Peyer's patch (tissue), 4 donors: ENCODE data around the gene PTPRR. TPM values are rescaled to one million over a fixed set of nuclear protein-coding genes. Genes with fewer than 3 reads are reported as not detected.

Experiments used
- DNase-seq, 3 donors: peaks; one replicate each; pipeline ENCODE4 v3.0.0-alpha.2; 2017 to 2019
- H3K27ac ChIP-seq, 4 donors: fragments of 200-600 bp; sonication (generic); one replicate each; pipeline ENCODE4 v1.5.1; 2016 to 2019
- H3K27me3 ChIP-seq, 2 donors: fragments of 200-600 bp; sonication (generic); one replicate each; pipeline ENCODE4 v1.5.1; 2019
- H3K36me3 ChIP-seq, 3 donors: fragments of 200-600 bp; sonication (generic); one replicate each; pipeline ENCODE4 v1.5.1; 2016 to 2019
- H3K4me1 ChIP-seq, 4 donors: fragments of 200-600 bp; sonication (generic); one replicate each; pipeline ENCODE4 v1.5.1; 2016 to 2019
- H3K4me3 ChIP-seq, 4 donors: fragments of 200-600 bp; sonication (generic); 1 replicate in 3 of 4; 2 replicates in 1 of 4; pipeline ENCODE4 v1.5.1; 2016 to 2019; ENCODE audit warnings: mild to moderate bottlenecking in 1 of 4
- H3K9me3 ChIP-seq, 4 donors: fragments of 200-600 bp; sonication (generic); one replicate each; pipeline ENCODE4 v1.5.1; 2016 to 2019; ENCODE audit warnings: mild to moderate bottlenecking in 1 of 4
- CTCF ChIP-seq, 6 experiments: fragments of 450-650 bp in 4 of 6; fragments of 200-600 bp in 2 of 6; sonication (generic) in 1 of 6; IDR thresholded peaks; one replicate each; pipeline ENCODE4 v1.5.1; 2017 to 2019; ENCODE audit warnings: antibody characterized with exemption in 6 of 6, mild to moderate bottlenecking in 3 of 6, moderate library complexity in 1 of 6
- POLR2A ChIP-seq, 2 donors: fragments of 450-650 bp; IDR thresholded peaks; one replicate each; pipeline ENCODE4 v1.5.1; 2017; ENCODE audit warnings: antibody characterized with exemption in 2 of 2, mild to moderate bottlenecking in 2 of 2, moderate library complexity in 2 of 2
- total RNA-seq, 4 donors: library from RNA; depleted of rRNA; stranded (reverse); fragments of >200 nt; gene quantifications; one replicate each; pipeline ENCODE4 v1.1.0, GENCODE V29; 2016

The PTPRR gene
- total RNA-seq, 4 donors from 2014 or later = 17.5 to 30.3 (median 20.2) TPM; not detected in 1

DNA sequence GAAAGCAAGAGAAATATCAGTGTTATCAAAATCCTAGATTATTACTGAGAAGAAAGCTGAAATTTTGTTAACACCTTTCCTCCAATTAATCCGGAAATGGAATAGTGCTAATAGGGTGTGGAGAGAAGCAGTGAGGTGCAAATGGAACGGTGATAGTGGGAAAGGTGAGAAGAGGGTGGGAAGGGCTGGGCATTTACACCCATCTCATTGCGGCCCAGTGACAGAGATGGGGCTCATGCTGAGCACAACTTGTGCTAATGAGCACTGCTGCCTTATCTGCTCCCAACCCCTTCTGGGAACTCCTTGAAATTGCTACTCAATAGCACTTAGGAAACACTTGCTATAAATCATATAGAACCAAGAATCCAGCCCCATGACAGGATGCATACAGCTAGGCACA is 94.4 kb downstream of the PTPRR start:
- no peaks in the 10 kb centered on the region for H3K36me3 ChIP-seq
- no peak for TF ChIP-seq POLR2A (IDR thresholded peaks at IDR 0.05)
- TF ChIP-seq CTCF (IDR thresholded peaks at IDR 0.05) = no peak
- no peak overlapping the region for H3K27ac ChIP-seq
- no peak overlapping the region for H3K4me3 ChIP-seq
- DNase-seq = no peak
- H3K9me3 ChIP-seq = no peaks in the 10 kb centered on the region
- H3K27me3 ChIP-seq = no peaks in the 10 kb centered on the region
- peaks cover 0 to 7% (median 0%) of the 10 kb centered on the region in 4 donors for H3K4me1 ChIP-seq

DNA sequence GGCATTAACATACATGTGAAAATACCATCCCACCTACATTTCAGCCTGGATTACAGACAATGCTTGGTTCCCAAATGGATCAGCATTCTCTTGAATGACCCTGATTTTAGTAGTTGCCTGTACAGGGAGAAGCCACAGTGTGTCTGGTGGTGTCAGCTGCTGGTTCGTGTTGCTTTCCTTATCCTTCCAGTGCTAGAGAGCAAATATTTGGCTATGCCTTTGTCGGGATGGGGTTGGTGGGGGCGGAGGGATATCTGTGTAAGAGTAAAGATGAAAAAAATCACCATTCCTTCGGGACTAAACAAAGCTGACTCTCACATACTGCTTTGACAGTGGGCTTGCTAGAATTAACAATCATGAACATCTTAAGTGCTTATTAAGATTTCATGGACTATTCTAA is 96.0 kb downstream of the PTPRR start:
- Histone ChIP-seq H3K27me3 (no peaks in the 10 kb centered on the region), H3K4me1 (no peaks in the 10 kb centered on the region), H3K27ac (no peak overlapping the region), H3K9me3 (no peaks in the 10 kb centered on the region), H3K36me3 (no peaks in the 10 kb centered on the region), H3K4me3 (no peak overlapping the region)
- DNase-seq = no peak
- TF ChIP-seq POLR2A (IDR thresholded peaks at IDR 0.05) (no peak), CTCF (IDR thresholded peaks at IDR 0.05) (no peak)

- Histone ChIP-seq H3K4me3 (no peak overlapping the region), H3K27ac (no peak overlapping the region)
These were observed 97.2 kb downstream of the PTPRR start for GRCh38 chr12:70823182-70823976.

GRCh38 chr12:70822412-70822811 is 98.1 kb downstream of the PTPRR start:
- no peak for DNase-seq
- Histone ChIP-seq H3K36me3 (no peaks in the 10 kb centered on the region), H3K27ac (no peak overlapping the region), H3K4me1 (no peaks in the 10 kb centered on the region), H3K9me3 (no peaks in the 10 kb centered on the region), H3K27me3 (no peaks in the 10 kb centered on the region), H3K4me3 (no peak overlapping the region)
- TF ChIP-seq POLR2A (IDR thresholded peaks at IDR 0.05) = no peak
- no peak for TF ChIP-seq CTCF (IDR thresholded peaks at IDR 0.05)

More at GRCh38 chr12:70823182-70823976, 97.2 kb downstream of the PTPRR start:
- no peak for DNase-seq
- no peaks in the 10 kb centered on the region for H3K27me3 ChIP-seq
- no peaks in the 10 kb centered on the region for H3K9me3 ChIP-seq
- no peaks in the 10 kb centered on the region for H3K4me1 ChIP-seq
- H3K36me3 ChIP-seq = no peaks in the 10 kb centered on the region
- TF ChIP-seq CTCF (IDR thresholded peaks at IDR 0.05) (peak in 3 of 6 experiments; percentile 23 to 43 (median 30)), POLR2A (IDR thresholded peaks at IDR 0.05) (no peak)

- Histone ChIP-seq H3K4me1 (peaks cover 0 to 8% (median 0%) of the 10 kb centered on the region in 4 donors), H3K9me3 (no peaks in the 10 kb centered on the region), H3K27me3 (no peaks in the 10 kb centered on the region), H3K4me3 (no peak overlapping the region), H3K27ac (peak overlapping the region in 2 of 4 donors; percentile 67 to 74), H3K36me3 (no peaks in the 10 kb centered on the region)
- no peak for TF ChIP-seq CTCF (IDR thresholded peaks at IDR 0.05)
- TF ChIP-seq POLR2A (IDR thresholded peaks at IDR 0.05) = no peak
- no peak for DNase-seq
These were observed 104.6 kb downstream of the PTPRR start for GRCh38 chr12:70815971-70816391.
